Medulla oblongata (tissue), 1 donor: ENCODE measurements around the gene MUC4.
"Not testable (repeated sequence)": the region's sequence is repeated elsewhere in the genome, so short reads cannot be mapped to it uniquely, and the experiment has no call there.

Experiments used
- DNase-seq: peaks from one replicate; pipeline ENCODE4 v3.0.0-alpha.2; 2015; ENCODE audit errors: extremely low spot score

The MUC4 gene

DNA sequence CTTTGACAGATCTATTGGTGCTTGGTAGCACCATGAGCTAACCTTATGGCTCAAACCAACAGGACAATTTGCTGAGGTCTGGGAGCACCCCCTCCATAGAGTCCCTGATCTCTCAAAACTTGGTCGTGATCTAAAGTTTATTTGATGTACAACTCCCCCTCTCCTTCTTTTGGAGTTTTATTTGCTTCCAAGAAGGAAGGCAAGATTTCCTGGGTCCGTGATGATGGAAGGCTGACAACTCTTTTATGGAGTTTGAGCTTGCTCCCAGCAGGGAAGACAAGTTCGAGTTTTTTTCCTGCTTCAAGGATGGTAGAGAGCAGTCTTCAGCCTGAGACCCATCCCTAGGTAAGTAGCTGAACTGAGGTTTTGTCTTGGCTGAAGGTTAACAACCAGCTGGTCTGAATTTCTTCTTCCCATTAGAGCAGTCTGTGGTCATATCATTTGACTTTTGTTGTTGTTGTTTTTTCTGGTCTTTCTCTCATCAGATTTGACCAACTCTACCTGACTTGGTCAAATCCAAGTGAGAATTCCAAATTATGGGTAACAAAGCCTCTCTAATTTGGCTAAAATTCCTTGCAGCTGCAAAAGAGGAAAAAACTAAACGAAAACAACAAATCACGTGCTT, 93.8 kb downstream of the MUC4 start:
- DNase-seq = peak; percentile 7

DNA sequence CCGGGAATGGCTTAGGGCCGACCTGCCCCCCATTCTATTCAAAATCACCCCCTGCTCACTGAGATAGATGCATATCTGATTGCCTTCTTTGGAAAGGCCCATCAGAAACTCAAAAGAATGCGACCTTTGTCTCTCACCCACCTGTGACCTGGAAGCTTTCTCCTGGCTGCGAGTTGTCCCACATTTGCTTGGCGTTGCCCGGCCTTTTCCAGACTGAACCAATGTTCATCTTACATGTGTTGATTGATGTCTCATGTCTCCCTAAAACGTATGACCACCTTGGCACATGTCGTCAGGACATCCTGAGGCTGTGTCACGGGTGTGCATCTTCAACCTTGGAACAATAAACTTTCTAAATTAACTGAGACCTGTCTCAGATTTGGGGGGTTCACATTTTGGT, 94.3 kb downstream of the MUC4 start:
- DNase-seq = no peak

DNA sequence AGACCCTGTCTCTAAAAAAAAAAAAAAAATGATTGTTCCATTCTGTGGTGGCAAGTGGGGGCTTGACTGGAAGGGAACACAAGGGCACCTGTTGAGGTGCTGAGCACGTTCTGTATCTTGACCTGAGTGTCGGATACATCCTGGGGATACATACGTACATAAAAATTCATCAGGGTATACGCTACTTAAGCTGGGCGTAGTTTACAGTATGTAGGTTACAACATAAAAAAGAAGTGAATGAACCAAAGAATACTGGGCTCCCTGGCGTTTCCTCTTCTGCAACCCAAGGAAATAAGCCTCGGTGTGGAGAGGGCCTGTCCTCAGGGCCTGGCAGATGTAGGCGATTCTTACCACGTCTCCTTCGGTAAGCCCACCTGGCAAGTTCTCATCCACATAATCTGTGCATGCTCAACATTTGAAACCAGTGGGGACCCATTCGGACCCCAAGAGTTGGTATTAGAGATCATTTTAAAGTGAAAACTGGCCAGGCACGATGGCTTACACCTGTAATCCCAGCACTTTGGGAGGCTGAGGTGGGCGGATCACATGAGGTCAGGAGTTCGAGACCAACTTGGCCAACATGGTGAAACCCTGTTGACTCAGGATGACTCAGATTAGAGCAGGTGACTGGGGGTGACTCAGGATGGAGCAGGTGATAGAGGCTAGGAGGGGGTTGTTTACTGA, 96.0 kb downstream of the MUC4 start:
- DNase-seq = peak; percentile 3

DNA sequence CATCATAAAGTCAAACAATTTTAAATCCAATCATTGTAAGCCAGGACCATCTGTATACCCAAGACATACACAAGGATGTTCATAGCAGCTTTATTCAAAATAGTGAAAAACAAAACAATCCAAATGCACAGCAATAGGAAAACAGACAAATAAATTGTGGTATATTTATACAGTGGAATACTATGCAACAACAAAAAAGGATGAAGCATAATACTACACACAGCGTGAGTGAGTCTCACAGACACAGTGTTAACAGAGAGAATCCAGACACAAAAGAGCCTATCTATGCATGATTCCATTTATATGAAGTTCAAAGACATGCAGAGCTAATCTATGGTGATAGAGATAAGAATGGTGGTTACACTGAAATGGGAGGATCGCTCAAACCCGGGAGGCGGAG, 96.6 kb downstream of the MUC4 start:
- no peak for DNase-seq

DNA sequence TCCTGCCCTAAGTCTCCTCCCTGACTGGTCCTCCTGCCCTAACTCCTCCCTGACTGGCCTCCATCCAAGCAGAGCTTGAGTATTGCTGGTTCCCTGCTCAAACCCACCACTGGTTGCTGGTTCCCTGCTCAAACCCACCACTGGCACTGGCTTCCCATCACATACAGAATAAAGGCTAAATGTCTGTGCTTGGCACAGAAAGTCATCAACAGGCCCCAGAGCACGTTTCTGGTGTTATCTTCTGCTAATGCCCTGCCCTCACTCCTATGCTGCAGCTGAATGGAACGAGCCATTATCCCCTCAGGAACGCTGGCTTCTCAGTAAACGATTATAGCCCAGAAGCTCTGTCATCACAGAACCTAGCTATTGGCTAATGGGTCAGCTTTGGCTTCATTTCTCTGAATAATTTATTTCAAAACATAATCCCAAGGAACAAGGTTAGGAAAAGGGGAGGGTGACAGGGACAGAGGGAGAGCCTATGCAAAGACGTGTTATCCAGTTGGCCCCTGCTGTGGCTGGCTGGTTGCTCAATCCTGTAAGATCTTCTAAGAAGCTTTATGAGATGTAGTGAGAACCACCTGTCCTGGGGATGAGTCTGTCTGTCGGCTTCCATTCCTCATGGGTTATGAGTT, 97.2 kb downstream of the MUC4 start:
- DNase-seq = no peak

DNA sequence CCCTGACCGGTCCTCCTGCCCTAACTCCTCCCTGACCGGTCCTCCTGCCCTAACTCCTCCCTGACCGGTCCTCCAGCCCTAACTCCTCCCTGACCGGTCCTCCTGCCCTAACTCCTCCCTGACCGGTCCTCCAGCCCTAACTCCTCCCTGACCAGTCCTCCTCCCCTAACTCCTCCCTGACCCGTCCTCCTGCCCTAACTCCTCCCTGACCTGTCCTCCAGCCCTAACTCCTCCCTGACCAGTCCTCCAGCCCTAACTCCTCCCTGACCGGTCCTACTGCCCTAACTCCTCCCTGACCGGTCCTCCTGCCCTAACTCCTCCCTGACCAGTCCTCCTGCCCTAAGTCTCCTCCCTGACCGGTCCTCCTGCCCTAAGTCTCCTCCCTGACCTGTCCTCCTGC, 98.6 kb downstream of the MUC4 start:
- DNase-seq = not testable (repeated sequence)

DNA sequence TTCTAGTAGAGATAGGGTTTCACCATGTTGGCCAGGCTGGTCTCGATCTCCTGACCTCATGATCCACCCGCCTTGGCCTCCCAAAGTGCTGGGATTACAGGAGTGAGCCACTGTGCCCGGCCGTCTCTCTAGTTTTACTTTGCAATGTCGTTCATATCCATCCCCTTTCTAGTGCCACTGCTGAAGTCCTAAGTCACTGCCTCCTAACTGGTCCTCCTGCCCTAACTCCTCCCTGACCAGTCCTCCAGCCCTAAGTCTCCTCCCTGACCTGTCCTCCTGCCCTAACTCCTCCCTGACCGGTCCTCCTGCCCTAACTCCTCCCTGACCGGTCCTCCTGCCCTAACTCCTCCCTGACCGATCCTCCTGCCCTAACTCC, 99.2 kb downstream of the MUC4 start:
- DNase-seq = not testable (repeated sequence)

DNA sequence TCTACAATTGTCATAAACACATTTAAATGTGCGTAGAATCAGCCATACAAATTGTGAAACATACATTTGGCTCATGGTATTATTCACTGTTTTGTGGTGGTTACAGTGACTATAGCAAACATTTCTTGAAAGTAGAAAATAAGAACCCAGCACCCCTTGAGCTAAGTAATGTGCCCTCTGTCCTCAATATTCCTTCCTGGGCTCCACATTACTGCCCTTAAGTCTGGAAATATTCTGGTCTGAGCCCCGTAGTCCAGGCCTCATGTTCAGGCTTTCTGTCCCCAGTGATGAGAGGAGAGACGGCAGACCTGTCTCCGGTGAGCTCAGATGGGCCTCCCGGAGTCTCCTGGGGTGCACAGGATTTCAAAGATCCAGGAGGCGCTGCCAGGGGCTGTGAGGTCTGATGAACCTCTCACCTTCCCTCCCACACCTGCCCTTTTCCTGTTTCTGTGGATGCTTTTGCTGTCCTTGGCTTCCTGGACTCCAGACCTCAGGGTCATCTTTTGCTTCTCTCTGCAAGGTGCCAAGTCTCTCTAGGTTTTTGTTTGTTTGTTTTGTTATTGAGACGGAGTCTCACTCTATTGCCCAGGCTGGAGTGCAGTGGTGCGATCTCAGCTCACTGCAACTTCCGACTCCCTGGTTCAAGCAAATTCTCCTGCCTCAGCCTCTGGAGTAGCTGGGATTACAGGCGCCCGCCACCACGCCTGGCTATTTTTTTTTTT, 99.8 kb downstream of the MUC4 start:
- peak; percentile 7 for DNase-seq

DNA sequence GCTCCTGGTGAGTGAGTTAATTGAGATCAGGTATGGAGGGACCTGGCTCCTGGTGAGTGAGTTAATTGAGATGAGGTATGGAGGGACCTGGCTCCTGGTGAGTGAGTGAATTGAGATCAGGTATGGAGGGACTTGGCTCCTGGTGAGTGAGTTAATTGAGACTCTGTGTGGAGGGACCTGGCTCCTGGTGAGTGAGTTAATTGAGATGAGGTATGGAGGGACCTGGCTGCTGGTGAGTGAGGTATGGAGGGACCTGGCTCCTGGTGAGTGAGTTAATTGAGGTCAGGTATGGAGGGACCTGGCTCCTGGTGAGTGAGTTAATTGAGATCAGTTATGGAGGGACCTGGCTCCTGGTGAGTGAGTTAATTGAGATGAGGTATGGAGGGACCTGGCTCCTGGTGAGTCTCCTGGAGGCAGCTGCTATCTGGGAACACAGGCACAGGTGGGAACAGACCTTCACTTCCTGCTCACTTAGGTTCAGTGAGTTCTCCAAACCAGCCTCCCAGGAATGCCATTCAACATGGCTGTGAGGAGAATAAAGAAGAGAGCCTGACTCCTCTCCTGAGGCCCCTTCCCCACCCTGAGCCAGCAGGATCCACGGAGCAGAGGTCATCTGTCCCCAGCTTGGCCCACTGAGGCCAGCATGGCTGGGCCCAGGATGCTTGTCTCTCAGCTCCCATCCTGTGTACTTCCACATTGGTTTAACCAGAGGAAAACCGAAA, 100.5 kb downstream of the MUC4 start:
- DNase-seq = not testable (repeated sequence)

DNA sequence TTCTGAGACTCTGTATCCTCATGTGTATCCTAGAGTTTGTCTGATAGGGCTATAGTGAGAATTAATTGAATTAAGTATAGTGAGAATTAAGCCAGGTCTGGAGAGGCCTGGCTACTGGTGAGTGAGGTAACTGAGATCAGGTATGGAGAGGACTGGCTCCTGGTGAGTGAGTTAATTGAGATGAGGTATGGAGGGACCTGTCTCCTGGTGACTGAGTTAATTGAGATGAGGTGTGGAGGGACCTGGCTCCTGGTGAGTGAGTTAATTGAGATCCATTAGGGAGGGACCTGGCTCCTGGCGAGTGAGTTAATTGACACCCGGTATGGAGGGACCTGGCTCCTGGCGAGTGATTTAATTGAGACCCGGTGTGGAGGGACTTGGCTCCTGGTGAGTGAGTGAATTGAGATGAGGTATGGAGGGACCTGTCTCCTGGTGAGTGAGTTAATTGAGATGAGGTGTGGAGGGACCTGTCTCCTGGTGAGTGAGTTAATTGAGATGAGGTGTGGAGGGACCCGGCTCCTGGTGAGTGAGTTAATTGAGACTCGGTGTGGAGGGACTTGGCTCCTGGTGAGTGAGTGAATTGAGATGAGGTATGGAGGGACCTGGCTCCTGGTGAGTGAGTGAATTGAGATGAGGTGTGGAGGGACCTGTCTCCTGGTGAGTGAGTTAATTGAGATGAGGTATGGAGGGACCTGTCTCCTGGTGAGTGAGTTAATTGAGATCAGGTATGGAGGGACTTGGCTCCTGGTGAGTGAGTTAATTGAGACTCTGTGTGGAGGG, 101.4 kb downstream of the MUC4 start:
- DNase-seq = not testable (repeated sequence)

DNA sequence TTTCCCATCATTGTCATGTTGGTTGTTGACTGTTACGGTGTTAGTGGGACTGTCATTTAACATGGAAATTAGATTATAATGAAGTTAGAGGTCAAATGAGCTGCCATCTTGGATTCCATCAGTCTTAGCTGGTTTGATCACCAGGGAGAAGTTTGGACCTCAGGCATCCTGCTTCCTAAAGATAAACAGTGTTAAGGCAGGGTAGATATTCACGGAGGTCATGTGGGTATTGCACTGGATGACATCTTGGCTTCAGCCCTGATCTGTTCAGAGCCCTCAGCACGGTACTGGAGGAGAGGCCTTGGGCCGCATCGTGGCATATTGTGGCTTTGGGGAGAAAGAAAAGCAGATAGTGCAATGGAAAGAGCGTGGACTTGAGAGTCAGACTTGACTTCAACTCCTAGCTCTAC, 102.0 kb downstream of the MUC4 start:
- DNase-seq = peak; percentile 5

DNA sequence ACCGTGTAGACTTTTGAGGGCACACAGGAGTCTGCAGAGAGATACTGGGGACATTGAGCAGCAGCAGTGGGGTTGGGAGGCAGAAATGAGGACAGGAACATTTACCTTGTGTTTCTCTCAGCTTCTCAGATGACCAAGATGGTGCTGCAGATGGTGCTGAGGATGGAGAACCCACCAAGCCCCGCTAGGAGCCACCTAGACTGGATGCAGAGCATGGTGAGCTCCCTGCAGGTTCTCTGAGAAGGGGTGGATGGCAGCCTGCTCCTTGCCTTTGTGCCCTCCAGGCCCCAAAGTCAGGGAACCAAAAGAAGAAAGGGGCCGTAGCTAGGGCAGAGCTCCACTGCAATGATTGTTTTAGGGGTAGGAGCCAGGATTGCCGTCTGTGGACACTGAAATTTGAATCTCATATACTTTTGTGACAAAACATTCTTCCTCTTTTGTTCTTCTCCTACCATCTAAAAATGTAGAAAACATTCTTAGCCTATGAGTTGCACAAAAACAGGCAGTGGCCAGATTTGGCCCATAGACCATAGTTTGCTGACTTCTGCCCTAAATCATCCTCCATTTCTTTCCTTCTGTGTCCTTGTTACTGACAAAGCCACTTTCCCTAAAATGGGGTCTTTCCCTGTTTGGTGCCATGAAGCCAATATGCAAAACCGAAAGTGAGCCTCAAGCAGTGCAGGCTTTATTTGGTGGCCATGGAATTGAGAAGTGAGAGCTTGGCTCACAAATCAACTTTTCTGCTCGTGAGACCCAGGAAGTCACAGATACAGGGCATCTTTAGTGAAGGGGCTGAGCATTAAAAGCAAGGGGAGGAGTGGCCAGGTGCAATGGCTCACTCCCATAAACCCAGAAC, 102.9 kb downstream of the MUC4 start:
- peak; percentile 6 for DNase-seq

DNA sequence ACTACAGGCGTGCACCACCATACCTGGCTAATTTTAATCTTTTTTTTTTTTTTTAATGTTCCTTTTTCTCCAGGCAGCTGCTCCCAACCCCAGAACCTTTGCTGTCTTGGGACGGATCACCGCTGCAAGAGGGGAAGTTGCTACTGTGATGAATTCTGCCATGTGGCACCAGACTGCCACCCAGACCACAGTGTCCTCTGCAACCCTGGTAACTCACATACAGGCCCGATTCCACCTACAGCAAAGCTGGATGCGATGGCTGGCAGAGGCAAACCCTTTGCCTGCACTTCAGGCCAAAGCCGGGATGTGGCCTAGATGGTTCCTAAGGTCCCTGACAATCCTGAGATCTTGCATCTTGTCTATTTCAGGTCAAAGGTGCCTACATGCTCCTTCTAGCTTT, 103.7 kb downstream of the MUC4 start:
- DNase-seq = no peak

DNA sequence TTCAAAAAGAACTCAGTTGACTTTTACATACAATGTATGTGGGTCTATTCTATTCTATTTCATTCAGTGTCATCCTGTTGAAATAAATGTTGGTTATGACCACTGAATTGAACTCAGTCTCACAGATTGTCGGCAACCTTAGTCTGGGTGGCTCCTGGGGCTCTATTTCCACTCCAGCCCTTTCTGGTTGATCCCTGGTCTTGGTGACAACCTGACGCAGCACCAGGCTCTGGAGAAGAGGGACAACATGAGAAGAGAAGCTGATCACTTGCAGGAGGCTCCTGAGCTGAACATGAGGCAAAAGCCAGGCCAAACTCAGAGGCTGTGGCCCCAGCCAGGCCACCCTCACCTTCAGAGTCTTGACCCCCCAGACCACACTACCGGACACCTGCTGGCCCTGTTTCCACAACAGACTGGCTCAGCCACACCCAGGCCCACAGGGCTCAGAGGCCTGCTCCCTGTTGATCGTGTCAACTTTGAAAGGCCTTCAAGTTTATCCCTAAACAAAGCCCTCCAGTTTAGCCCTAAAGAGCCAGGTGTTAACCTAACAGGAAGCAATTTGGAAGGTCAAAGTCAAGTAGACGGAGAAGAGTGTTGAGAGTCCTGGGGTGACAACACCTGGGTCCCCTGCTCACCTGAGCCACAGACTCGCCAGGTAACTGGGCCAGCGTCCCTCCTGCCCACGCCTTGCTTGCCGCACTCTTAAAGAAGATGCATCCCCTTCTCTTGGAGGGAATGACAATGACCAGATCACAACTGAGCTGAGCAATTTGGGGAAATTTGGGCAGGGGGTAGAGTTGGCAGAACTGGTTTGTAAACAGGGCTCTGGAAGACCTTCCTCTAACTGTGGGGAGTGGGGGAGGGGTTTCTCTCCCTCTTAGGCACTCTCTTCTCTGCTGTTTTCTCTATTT, 106.4 kb downstream of the MUC4 start:
- DNase-seq = no peak

DNA sequence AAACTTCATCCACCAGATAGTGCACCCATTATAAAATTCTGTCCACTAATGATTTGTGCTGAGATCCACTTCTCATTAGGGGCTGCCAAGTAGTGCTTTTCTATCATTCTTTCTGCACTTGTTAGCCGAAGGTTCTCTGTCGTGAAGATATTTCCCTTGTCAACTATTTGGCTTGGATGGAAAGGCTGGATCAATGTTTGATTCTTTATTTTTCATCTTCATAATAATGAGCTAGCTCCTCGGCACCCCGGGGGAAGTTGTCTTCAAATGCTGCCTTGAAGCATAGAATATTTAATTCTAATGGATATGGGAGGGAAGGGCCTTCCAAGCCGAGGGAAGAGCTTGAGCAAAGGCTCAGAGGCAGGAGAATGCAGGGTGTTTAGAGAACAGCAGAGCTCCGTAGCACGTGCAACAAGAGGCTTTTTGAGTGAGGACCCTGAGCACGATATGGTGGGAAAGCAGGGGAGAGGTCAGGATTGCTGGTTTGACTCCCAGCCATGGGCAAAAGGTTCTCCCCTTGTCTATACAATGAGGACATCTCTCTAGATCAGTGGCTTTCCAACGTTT, 107.2 kb downstream of the MUC4 start:
- DNase-seq = peak; percentile 16

DNA sequence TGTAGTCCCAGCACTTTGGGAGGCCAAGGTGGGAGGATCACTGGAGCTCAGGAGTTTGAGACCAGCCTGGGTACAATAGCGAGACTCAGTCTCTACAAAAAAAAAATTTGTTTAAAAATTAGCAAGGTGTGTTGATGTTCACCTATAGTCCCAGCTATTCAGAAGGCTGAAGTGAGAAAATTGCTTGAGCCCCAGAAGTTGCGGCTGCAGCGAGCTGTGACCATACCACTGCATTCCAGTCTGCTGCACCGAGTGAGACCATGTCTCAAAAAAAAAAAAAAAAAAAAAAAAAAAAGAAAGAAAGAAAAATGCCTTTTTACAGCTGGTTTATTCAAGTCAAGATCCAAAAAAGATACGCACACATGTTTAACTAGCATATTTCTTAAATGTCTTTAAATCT, 108.0 kb downstream of the MUC4 start:
- DNase-seq = no peak

DNA sequence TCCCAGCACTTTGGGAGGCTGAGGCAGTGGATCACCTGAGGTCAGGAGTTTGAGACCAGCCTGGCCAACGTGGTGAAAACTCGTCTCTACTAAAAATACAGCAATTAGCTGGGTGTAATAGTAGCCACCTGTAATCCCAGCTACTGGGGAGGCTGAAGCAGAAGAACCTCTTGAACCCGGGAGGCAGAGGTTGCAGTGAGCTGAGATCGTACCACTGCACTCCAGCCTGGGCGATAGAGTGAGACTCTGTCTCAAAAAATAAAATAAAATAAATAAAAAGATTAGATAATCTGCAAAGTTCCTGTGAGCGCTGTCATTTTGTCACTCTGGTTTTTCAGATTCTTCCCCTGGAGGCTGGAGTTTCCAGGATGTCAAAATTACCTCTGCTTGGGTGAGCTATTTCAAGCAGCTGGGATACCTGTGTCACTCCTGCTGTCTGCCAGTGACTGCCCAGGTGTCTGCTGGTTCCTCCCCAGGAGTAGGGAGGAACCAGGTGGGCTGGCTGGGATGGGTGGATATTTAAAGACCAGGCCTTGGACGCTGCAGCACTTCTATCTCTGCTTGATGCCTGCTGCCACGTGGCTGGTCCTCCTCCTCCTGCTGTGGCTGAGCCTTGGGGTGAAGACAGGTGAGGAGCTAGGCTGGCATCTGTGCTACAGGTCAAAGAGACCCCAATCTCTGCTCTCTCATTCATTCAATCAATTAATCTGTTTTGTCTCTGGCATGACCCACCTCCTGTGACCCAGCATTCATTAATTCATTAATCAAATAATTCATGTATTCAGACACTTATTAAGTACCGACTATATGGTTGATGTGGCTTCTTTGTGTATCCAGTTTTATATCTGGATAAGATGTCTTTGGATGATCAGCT, 110.5 kb downstream of the MUC4 start:
- DNase-seq = no peak

DNA sequence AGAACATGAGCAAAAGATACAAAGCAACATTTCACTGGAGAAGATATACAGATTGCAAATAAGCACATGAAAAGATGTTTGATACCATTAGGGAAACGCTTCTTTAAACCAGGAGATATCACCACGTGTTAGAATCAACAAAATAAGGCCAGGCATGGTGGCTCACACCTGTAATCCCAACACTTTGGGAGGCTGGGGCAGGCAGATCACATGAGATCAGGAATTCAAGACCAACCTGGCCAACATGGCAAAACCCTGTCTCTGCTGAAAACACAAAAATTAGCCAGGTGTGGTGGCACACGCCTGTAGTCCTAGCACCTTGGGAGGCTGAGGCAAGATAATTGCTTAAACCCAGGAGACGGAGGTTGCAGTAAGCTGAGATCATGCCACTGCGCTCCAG, 111.4 kb downstream of the MUC4 start:
- no peak for DNase-seq
